GM12864 (cell line): ENCODE measurements around the gene COL2A1.

ENCODE experiments used
- DNase-seq: peaks from one replicate; pipeline ENCODE4 v3.0.0-alpha.2; 2011; ENCODE audit warnings: low read depth
- H3K4me3 ChIP-seq: 2 replicates; pipeline ENCODE4 v1.5.1; 2011; ENCODE audit warnings: mild to moderate bottlenecking, low read depth, low read length, control low read depth
- CTCF ChIP-seq: IDR thresholded peaks from 2 replicates; pipeline ENCODE4 v1.5.1; 2011; ENCODE audit warnings: low read depth, mild to moderate bottlenecking, moderate library complexity, low read length, control low read depth, inconsistent platforms; ENCODE audit errors: missing control alignments

COL2A1 gene

DNA sequence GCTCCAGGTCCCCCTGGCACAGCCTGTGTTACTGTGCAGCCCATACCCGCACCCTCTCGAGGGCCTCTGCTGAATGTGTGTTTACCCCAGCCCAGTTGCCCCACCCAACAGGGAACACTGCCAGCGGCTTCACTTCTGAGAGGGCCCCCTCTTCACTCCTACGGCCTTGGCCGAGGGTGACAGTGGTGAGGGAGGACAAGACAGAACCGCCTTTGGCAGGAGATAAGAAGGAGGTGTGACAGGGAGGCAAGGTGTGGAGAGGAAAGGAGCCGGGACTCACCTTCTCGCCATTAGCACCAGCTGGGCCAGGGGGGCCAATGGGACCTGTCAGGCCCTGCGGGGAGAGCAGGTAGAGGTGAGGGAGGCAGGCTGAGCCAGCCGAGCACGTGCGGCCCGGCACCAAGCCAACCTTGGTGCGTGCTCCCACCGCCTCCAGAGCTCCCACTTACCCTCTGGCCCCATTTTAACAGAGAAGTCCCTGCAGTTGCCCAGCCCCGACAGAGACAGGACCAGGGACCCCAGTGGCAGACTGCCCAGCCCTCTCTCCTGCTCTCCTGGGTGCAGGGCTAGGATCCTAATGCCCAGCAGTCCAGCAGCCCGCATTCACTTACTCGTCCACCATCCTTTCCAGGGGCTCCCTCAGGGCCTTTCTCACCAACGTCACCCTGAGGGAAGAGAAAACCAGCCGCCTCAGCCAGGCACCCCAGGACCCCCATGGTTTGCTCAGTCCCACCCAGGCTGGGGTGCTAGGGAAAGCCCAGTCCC is 22.6 kb downstream of the COL2A1 start:
- no peak for DNase-seq
- no peak overlapping the region for H3K4me3 ChIP-seq
- no peak for TF ChIP-seq CTCF

GRCh38 chr12:47980779-47981495 is 23.3 kb downstream of the COL2A1 start:
- no peak overlapping the region for H3K4me3 ChIP-seq
- DNase-seq = no peak
- TF ChIP-seq CTCF = no peak

DNA sequence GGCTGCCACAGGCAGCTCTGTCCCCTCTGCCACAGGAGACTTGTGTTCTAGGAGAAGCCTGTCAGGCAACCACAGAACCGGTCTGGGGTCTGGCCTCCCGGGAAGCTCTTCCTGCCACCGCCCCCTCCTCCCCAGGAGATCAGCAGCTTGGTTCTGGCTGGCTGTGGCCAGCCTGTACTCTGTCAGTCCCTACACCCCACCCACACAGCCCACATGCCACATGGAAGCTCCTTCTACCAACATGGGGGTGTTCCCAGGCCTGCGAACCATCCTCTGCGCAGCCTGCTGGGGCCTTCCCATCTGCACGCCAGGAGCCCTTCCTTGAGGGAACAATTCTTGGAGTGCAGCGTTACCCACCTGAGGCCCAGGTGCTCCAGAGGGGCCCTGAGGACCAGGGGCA is 24.1 kb downstream of the COL2A1 start:
- no peak for DNase-seq
- no peak for TF ChIP-seq CTCF
- H3K4me3 ChIP-seq = no peak overlapping the region

DNA sequence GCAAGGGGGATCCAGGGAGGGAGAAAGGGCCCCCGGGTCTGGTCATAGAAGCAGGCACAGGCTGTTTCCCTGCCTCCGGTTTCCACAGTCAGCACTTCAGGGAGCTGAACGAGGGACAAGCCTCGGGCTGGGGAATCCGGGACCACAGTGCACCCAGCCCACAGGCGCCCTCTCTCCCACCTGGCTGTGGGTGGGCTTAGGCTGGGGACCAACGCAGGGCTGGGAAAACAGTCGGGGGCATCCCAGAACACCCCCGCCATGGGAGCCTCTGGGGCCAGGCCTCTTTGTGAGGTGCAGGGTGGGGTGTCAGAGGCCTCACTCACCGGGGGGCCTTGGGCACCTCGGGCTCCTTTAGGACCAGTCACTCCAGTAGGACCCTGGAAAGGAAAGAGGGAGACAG is 24.6 kb downstream of the COL2A1 start:
- no peak for DNase-seq
- no peak for TF ChIP-seq CTCF
- H3K4me3 ChIP-seq = no peak overlapping the region

DNA sequence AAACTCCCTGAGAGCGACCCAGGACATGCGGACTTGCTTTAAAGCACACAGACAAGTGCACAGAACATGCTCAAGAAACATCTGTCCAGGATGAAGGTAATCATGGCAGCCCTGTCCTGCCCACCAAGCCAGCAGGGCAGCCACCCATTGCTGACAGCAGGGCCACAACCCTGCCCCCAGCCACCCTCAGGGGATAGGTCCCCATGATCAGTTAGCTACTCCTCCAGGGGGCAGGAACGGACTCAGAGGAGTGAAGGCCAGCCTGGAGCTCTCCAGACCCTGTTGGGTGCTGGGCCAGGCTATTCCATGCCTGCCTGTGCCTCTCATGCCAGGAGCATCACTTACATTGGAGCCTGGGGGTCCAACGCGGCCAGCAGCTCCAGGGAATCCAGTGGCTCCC is 25.1 kb downstream of the COL2A1 start:
- no peak overlapping the region for H3K4me3 ChIP-seq
- no peak for DNase-seq
- TF ChIP-seq CTCF = no peak

DNA sequence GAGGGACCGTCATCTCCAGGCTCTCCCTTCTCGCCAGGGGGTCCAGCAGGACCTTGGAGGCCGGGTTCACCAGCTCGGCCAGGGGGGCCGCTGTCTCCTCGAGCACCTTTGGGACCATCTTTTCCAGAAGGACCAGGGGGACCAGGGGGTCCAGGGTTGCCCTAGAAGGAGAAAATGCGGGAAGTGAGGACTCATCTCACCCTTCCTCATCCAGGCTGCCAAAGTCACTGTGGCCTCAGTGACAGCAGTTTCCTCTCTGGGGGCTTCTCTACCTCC is 25.7 kb downstream of the COL2A1 start:
- H3K4me3 ChIP-seq = no peak overlapping the region
- TF ChIP-seq CTCF = no peak
- no peak for DNase-seq
